IPS-18a (cell line): Measurements from ENCODE around the gene ST3GAL3.

Experiments used
- H3K27ac ChIP-seq: one replicate; pipeline ENCODE4 v1.5.1; 2013; ENCODE audit warnings: low read length
- H3K27me3 ChIP-seq: one replicate; pipeline ENCODE4 v1.6.1; 2013; ENCODE audit warnings: mild to moderate bottlenecking, low read length; ENCODE audit not compliant: control insufficient read depth, insufficient read depth
- H3K36me3 ChIP-seq: one replicate; pipeline ENCODE4 v1.6.1; 2013; ENCODE audit warnings: low read depth, low read length; ENCODE audit not compliant: control insufficient read depth
- H3K4me1 ChIP-seq: one replicate; pipeline ENCODE4 v1.6.1; 2013; ENCODE audit warnings: low read depth, low read length; ENCODE audit not compliant: control insufficient read depth
- H3K4me3 ChIP-seq: one replicate; pipeline ENCODE4 v1.5.1; 2013; ENCODE audit warnings: low read length
- H3K9ac ChIP-seq: one replicate; pipeline ENCODE4 v1.6.1; 2013; ENCODE audit warnings: mild to moderate bottlenecking, low read length, moderate library complexity
- H3K9me3 ChIP-seq: one replicate; pipeline ENCODE4 v1.6.1; 2013; ENCODE audit warnings: low read depth, low read length; ENCODE audit not compliant: control insufficient read depth

The ST3GAL3 gene

DNA sequence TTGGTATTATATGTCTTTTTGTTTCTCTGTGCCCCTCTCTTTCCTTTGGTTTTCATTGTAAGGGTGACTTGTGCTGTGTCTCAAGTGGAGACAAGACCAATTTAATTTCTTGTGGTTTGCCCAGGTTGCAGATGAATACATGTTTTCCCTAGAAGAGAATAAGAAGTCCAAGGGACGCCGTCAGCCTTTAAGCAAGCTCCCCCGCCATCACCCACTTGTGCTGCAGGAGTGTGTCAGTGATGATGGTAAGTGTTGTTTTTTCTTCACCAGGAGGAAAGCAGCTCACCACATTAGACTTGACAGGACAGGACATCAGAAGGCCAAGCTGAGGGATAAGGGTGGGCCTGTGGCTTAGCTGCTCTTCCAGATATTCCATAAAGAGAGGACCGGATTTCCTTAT is 23.8 kb upstream of the ST3GAL3 start:
- H3K9ac ChIP-seq: no peak overlapping the region
- H3K27me3 ChIP-seq: no peaks in the 10 kb centered on the region
- H3K4me3 ChIP-seq: no peak overlapping the region
- no peaks in the 10 kb centered on the region for H3K4me1 ChIP-seq
- H3K36me3 ChIP-seq: peaks cover 84% of the 10 kb centered on the region
- H3K9me3 ChIP-seq: no peaks in the 10 kb centered on the region
- H3K27ac ChIP-seq: no peak overlapping the region

DNA sequence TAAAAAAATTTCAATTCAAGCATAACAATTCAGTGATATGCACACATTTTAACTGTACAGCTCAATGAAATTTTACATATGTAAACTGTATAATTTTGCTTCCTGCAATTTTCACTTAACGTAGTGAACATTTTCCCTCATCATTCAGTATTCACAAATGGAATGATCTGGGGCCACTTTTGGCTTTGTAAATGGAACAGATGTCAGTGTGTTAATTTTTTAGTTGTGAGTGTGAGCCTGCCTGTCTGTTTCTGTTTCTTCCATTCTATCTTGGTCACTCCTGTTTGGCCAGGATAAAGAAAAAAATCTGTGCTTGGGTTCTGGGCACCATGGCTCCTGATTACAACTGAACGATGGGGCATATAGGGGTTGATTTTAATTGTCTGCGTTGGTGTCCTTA is 20.5 kb upstream of the ST3GAL3 start:
- Histone ChIP-seq H3K4me3 (no peak overlapping the region), H3K27me3 (no peaks in the 10 kb centered on the region), H3K27ac (no peak overlapping the region), H3K9ac (no peak overlapping the region), H3K4me1 (no peaks in the 10 kb centered on the region), H3K36me3 (peaks cover 91% of the 10 kb centered on the region), H3K9me3 (no peaks in the 10 kb centered on the region)

DNA sequence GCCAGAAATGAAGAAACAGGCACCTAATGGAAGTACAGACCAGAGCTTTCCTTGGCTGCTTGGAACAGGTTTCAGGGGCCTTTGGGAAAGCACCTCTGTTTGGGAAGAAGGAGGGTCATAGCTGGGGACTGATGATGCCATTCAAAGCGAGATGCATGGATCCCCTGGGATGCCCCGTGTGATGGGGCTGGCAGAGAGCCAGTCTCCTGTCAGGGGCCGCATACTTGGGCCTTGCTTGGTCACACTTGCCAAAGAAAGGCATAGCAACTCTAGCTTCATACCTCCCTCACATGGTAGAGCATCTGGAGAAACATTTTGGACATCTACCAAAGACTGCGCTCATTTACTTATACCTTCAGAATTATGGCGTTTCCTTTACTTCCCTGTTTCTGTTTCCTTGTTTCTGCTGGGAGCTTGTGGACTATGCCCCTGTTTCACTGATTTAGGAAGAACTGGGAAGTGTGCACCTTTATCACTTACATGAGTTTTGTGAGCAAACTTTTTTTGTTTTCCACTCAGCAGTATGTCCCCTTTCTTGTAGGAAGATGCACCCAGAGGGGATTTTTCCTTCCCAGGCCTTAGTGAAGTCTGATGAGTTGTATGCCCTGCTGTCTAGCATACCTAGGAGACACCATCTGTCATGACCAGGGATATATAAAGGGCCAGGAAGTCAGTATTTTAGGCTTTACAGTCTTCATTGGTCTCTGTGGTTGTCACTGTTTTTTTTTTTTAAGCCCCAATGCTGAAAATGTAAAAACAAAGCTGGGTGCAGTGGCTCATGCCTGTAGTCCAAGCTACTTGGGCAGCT is 19.8 kb upstream of the ST3GAL3 start:
- peaks cover 91% of the 10 kb centered on the region for H3K36me3 ChIP-seq
- no peaks in the 10 kb centered on the region for H3K27me3 ChIP-seq
- no peaks in the 10 kb centered on the region for H3K4me1 ChIP-seq
- no peak overlapping the region for H3K9ac ChIP-seq
- no peaks in the 10 kb centered on the region for H3K9me3 ChIP-seq
- no peak overlapping the region for H3K4me3 ChIP-seq
- H3K27ac ChIP-seq: no peak overlapping the region

DNA sequence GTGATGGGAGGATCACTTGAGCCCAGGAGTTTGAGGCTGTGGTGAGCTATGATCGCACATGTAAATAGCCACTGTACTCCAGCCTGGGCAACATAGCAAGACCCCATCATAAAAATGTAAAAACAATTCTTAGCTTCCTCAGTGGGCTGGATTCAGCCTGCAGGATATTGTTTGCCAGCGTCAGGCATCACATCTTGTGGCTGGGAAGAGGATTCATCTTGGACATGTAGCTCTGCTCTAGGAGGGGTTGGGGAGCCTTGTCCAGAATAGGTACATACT is 19.3 kb upstream of the ST3GAL3 start:
- H3K4me1 ChIP-seq: no peaks in the 10 kb centered on the region

DNA sequence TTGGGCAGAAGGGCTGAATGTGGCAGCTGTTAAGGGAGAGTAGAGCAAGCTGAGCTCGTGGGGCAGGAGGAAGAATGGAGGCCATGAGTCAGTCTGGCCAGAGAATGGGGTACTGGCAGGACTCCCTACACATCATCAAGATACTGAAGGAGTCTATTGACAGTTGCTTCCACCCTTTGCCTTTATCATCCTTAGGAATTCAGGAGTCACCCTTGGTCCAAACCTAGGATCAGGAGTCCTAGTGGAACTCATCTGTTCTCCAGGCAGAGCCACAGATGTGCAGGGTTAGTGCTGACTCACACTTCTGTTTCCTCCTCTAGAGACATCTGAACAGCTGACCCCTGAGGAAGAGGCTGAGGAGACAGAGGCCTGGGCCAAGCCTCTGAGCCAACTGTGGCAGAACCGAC is 18.7 kb upstream of the ST3GAL3 start:
- H3K9ac ChIP-seq: no peak overlapping the region
- no peak overlapping the region for H3K27ac ChIP-seq
- H3K4me3 ChIP-seq: no peak overlapping the region
- peaks cover 91% of the 10 kb centered on the region for H3K36me3 ChIP-seq
- no peaks in the 10 kb centered on the region for H3K4me1 ChIP-seq
- H3K9me3 ChIP-seq: no peaks in the 10 kb centered on the region
- H3K27me3 ChIP-seq: no peaks in the 10 kb centered on the region

More for the DNA sequence above, 19.3 kb upstream of the ST3GAL3 start:
- H3K9me3 ChIP-seq: no peaks in the 10 kb centered on the region
- H3K36me3 ChIP-seq: peaks cover 91% of the 10 kb centered on the region
- no peaks in the 10 kb centered on the region for H3K27me3 ChIP-seq
- H3K9ac ChIP-seq: no peak overlapping the region
- H3K4me3 ChIP-seq: no peak overlapping the region
- no peak overlapping the region for H3K27ac ChIP-seq

DNA sequence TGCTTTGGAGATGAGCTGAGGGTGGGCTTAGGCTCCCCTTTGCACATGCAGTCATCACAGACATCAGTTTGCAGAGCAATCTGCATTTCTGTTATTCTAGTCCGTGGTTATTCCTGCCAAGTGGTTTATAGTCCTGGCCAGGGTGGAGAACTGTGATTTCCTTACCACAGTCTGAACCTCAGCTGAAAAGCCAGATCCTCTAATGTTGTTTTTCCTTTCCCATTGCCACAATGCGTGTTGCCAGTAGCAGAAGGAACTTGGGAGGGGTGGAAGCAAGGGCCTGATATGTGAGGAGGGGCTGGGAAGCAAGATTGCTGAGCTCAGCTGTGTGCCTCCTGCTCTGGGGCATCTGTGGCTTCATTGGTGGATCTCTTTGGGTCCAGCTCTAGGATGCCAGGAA is 18.0 kb upstream of the ST3GAL3 start:
- Histone ChIP-seq H3K4me3 (no peak overlapping the region), H3K4me1 (no peaks in the 10 kb centered on the region), H3K27ac (no peak overlapping the region), H3K9me3 (no peaks in the 10 kb centered on the region), H3K27me3 (no peaks in the 10 kb centered on the region), H3K9ac (no peak overlapping the region), H3K36me3 (peaks cover 92% of the 10 kb centered on the region)

DNA sequence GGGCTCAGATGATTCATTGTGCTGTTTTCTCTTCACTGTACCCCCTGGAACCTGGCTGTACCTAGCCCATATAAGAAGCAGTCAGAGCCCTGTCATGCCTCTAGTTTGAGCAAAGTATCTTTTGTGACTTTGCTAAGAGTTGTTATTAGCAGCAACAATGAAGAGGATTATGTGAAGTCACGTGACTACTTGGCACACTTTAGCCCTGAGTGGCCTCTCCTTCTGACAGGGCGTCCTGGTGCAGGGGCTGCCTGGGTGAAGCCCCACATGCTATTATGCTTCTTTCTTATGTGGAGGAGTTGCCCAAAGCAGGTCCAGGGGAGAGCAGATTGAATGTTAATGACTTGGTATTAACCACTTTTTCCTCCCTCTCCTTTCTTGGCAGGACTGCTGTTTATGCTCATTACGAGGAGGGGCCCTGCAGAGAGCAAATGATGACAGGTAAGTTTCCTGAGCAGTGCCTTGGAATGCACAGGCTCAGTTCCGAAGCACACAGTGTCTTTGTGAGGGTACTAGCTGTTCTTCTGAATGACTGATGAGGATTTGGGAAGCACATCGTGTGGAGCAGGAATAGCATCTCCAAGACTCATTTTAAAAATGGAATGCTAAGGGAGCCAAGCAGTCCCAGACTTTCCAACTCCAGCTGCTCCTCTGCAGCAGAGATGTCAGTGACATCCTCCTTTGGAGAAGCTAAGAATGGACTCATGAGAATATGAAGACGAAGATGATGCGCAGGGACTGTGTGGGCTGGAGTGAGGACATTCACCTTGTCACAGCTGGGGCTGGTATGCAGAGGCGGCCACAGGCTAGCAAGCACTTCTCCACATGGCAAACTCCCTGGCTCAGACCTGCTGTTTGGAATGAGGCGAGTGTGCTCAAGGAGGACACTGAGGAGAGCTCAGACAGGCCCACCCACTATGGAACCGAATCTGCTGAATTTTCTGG is 15.2 kb upstream of the ST3GAL3 start:
- H3K9me3 ChIP-seq: no peaks in the 10 kb centered on the region
- no peak overlapping the region for H3K4me3 ChIP-seq
- no peaks in the 10 kb centered on the region for H3K4me1 ChIP-seq
- H3K36me3 ChIP-seq: peaks cover 98% of the 10 kb centered on the region
- no peak overlapping the region for H3K27ac ChIP-seq
- H3K27me3 ChIP-seq: no peaks in the 10 kb centered on the region
- no peak overlapping the region for H3K9ac ChIP-seq

DNA sequence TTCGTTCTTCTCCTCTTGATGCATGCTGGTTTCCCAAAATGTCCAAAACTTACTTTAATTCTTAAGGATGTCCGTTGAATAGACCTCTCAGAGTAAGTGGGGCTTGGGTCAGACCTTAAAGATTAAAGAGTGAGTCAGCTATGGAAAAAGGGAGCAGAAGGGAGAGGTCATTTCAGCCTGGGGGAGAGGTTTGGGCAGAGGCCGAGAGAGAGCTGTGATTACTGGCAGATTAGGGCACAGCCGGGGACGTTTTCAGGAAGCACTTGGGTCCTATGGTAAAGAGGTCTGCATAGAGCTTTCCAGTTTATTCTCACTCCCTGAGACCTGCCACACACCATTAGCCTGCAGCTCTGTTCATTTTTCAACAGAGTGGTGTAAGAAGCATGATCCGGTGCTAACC is 14.0 kb upstream of the ST3GAL3 start:
- Histone ChIP-seq H3K36me3 (peaks cover 98% of the 10 kb centered on the region), H3K4me1 (no peaks in the 10 kb centered on the region), H3K27ac (no peak overlapping the region), H3K4me3 (no peak overlapping the region), H3K9me3 (no peaks in the 10 kb centered on the region), H3K27me3 (no peaks in the 10 kb centered on the region), H3K9ac (no peak overlapping the region)

DNA sequence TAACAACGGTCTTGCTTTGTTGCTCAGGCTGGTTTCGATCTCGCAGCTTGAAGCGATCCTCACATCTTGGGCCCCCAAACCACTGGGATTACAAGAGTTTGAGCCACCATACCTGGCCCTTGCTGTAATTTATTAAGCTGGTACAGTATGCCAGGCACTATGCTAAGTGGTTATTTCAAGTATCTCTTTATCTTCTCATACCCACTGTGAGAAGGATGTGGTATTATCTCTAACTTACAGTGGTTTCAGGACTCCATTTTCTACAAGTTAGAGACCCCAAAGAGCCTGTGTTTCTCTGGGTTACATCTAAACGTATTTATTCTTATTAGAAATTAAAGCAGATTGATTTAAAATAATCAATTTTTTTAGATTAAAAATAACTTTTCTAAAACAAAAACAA is 8.1 kb upstream of the ST3GAL3 start:
- Histone ChIP-seq H3K4me3 (no peak overlapping the region), H3K36me3 (peaks cover 90% of the 10 kb centered on the region), H3K9ac (no peak overlapping the region), H3K27ac (no peak overlapping the region), H3K4me1 (no peaks in the 10 kb centered on the region), H3K9me3 (no peaks in the 10 kb centered on the region), H3K27me3 (no peaks in the 10 kb centered on the region)

DNA sequence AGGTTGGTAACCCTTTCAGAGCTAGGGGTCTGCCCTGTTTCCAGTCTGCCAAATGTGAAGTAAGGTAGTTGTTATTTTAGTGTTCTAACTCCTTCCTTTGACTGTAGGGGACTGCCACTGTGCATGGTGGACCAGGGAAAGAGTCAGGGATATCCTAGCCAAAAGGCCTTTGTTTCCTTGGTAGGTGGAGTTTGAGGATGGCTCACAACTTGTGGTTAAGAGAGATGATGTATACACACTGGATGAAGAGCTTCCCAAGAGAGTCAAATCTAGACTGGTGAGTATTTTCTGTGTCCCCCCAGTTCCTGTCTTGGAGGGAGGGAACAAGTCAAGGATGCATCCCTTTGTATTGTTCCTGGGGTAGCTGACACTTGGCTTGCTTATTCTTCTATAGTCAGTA is 3.5 kb upstream of the ST3GAL3 start:
- Histone ChIP-seq H3K4me1 (peaks cover 12% of the 10 kb centered on the region), H3K9ac (no peak overlapping the region), H3K27me3 (no peaks in the 10 kb centered on the region), H3K27ac (no peak overlapping the region), H3K9me3 (no peaks in the 10 kb centered on the region), H3K36me3 (peaks cover 60% of the 10 kb centered on the region), H3K4me3 (no peak overlapping the region)

DNA sequence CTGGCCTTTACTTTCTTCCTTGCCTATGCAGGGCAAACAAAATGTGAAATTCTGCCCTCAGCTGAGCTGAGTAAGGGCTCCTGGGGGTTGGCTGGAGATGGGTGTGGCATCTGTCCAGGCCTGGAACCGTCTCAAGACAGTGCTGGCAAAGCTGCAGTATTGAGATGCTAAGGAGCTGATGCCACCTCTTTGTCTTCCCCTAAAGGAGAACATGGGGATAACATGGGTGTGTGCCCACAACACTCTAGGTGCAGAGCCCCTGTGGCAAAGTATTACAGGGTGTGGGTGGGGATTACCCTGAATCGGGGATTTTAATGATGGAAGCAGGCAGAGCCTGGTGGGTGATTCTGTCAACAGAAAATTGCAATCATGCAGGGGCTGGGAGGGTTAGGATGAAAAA is 2.5 kb upstream of the ST3GAL3 start:
- Histone ChIP-seq H3K4me3 (no peak overlapping the region), H3K27ac (no peak overlapping the region), H3K9me3 (no peaks in the 10 kb centered on the region), H3K4me1 (peaks cover 12% of the 10 kb centered on the region), H3K27me3 (no peaks in the 10 kb centered on the region), H3K9ac (no peak overlapping the region), H3K36me3 (peaks cover 54% of the 10 kb centered on the region)
